SJSA1 (cell line): ENCODE results near the gene AP3M1. TPM values are rescaled to one million over a fixed set of nuclear protein-coding genes. Genes with fewer than 3 reads are reported as not detected.

Experiments used
- DNase-seq, 2 experiments: peaks; one replicate each; pipeline ENCODE4 v3.0.0-alpha.2; 2015 to 2020; ENCODE audit warnings: low spot score in 2 of 2, low read depth in 1 of 2
- H3K27ac ChIP-seq: fragments of 250-450 bp; sonication (Bioruptor Pico); 2 replicates; pipeline ENCODE4 v1.5.1; 2020; ENCODE audit warnings: mild to moderate bottlenecking, moderate library complexity
- H3K27me3 ChIP-seq: fragments of 250-450 bp; sonication (Bioruptor Pico); replicated peaks from 2 replicates; pipeline ENCODE4 v1.5.1; 2020; ENCODE audit warnings: mild to moderate bottlenecking, moderate library complexity
- H3K36me3 ChIP-seq: fragments of 250-450 bp; sonication (Bioruptor Pico); 2 replicates; pipeline ENCODE4 v1.5.1; 2020; ENCODE audit warnings: mild to moderate bottlenecking
- H3K4me1 ChIP-seq: fragments of 250-450 bp; sonication (Bioruptor Pico); replicated peaks from 2 replicates; pipeline ENCODE4 v1.6.1; 2021; ENCODE audit warnings: mild to moderate bottlenecking
- H3K4me3 ChIP-seq: fragments of 250-450 bp; sonication (Bioruptor Pico); 2 replicates; pipeline ENCODE4 v1.5.1; 2020; ENCODE audit warnings: mild to moderate bottlenecking
- H3K9me3 ChIP-seq: fragments of 250-450 bp; sonication (Bioruptor Pico); replicated peaks from 2 replicates; pipeline ENCODE4 v1.5.1; 2020; ENCODE audit warnings: mild to moderate bottlenecking
- total RNA-seq: library from RNA; depleted of rRNA; stranded (reverse); fragments of >200 nt; shearing (Covaris generic); gene quantifications from 2 replicates; pipeline ENCODE4 v1.2.3, GENCODE V29; 2014

The AP3M1 gene
- total RNA-seq, 1 experiment from 2014 or later: 38.8 TPM

- no peak for DNase-seq
- Histone ChIP-seq H3K4me1 (peaks cover 13% of the 10 kb centered on the region), H3K9me3 (no peaks in the 10 kb centered on the region), H3K27me3 (no peaks in the 10 kb centered on the region), H3K4me3 (no peak overlapping the region), H3K27ac (no peak overlapping the region), H3K36me3 (peaks cover 97% of the 10 kb centered on the region)
Measured at GRCh38 chr10:74094231-74094630, 56.4 kb downstream of the AP3M1 start.

DNA sequence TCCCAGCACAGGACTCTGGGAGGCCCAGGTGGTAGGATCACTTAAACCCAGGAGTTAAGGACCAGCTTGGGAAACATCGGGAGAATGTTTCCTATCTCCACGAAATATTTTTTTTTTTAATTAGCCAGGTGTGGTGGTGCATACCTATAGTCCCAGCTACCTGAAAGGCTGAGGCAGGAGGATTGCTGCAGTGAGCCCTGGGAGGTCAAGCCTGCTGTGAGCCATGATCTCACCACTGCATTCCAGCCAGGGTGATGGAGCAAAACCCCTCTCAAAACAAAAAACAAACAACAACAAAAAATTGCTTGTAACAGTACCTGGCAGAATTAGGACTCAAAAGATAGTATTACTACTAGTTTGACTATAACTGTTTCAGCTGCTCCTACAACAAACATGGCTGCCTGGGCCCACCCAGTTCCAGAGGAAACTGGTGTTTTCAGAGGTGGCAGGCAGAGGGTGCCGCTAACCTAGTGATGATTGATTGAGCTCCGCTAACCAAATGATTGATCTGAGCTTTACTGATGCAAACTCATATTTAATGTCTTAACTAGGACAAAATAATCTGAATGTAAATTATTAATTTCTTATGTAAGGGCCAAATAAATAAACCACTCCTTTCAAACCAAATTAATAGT is 57.0 kb downstream of the AP3M1 start:
- no peak for DNase-seq
- Histone ChIP-seq H3K27ac (no peak overlapping the region), H3K4me1 (peaks cover 13% of the 10 kb centered on the region), H3K4me3 (no peak overlapping the region), H3K36me3 (peaks cover 97% of the 10 kb centered on the region), H3K9me3 (no peaks in the 10 kb centered on the region), H3K27me3 (no peaks in the 10 kb centered on the region)

- no peaks in the 10 kb centered on the region for H3K9me3 ChIP-seq
- peaks cover 96% of the 10 kb centered on the region for H3K36me3 ChIP-seq
- peaks cover 13% of the 10 kb centered on the region for H3K4me1 ChIP-seq
- DNase-seq: peak in 1 of 2 experiments; percentile 36
- no peak overlapping the region for H3K4me3 ChIP-seq
- no peaks in the 10 kb centered on the region for H3K27me3 ChIP-seq
- no peak overlapping the region for H3K27ac ChIP-seq
Measured at GRCh38 chr10:74092372-74092771, 58.3 kb downstream of the AP3M1 start.

DNA sequence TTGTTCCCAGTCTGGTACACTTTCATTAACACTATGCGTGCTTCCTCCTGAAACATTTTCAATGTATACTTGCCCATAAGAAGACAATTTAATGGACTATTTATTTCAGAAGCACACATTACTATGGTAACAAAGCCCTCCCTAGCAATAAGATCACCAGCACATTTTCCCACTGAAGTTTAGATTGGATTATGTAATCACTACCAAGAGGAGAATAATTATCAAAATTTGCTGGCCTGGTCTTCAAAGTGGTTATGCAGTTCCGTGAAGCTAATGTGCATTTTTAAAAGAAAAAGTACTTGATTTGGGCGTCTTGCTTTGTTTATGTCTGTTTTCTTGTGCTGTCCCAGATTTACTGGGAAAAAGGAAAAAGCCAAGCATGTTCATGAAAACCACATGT is 61.9 kb downstream of the AP3M1 start:
- Histone ChIP-seq H3K4me1 (peaks cover 13% of the 10 kb centered on the region), H3K4me3 (no peak overlapping the region), H3K27me3 (no peaks in the 10 kb centered on the region), H3K9me3 (no peaks in the 10 kb centered on the region), H3K27ac (no peak overlapping the region), H3K36me3 (peaks cover 93% of the 10 kb centered on the region)
- DNase-seq: no peak

DNA sequence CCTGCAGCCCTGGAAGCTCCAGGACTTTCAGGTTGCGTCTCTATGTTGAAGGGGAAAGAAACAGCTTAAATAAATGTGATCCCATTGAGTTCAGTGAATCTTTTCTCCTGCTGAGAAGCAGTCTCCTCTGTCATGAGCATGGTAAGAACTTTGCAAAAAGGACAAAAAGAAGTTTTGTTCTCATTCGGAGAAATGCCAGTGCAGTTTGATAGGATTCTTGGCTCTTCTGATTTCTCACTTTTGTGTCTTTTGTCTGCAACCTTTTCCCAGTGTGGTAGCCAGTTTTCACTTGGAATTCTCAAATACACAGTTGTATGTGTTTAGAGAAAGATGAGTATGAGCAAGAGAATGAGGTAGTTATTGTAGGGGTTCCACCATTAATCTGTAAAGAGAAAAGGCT is 64.3 kb downstream of the AP3M1 start:
- Histone ChIP-seq H3K4me1 (0 out of 2 replicates have a peak, but pooled peaks cover 2% of the 10 kb centered on the region), H3K27ac (no peak overlapping the region), H3K36me3 (peaks cover 96% of the 10 kb centered on the region), H3K4me3 (no peak overlapping the region), H3K27me3 (no peaks in the 10 kb centered on the region), H3K9me3 (no peaks in the 10 kb centered on the region)
- no peak for DNase-seq

DNA sequence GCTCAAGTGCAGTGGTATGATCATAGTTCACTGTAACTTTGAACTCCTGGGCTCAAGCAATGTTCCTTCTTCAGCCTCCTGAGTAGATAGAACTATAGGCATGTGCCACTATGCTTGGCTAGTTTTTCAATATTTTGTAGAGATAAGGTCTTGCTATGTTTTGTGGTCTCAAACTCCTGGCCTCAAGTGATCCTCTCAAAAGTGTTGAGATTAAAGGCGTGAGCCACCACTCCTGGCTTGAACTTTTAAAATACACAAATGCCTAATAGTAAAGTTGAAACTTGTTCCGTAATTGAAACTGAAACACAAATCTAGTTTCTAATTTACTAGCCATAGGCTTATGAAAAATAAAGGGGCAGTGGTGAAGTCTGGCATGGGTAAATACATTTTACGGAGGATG is 65.7 kb downstream of the AP3M1 start:
- H3K36me3 ChIP-seq: peaks cover 95% of the 10 kb centered on the region
- no peaks in the 10 kb centered on the region for H3K27me3 ChIP-seq
- no peak for DNase-seq
- H3K4me3 ChIP-seq: no peak overlapping the region
- peaks cover 13% of the 10 kb centered on the region for H3K4me1 ChIP-seq
- no peaks in the 10 kb centered on the region for H3K9me3 ChIP-seq
- H3K27ac ChIP-seq: no peak overlapping the region

- DNase-seq: no peak
- Histone ChIP-seq H3K4me3 (no peak overlapping the region), H3K36me3 (peaks cover 83% of the 10 kb centered on the region)
Measured at GRCh38 chr10:74083304-74083703, 67.3 kb downstream of the AP3M1 start.

GRCh38 chr10:74081941-74082718 is 68.5 kb downstream of the AP3M1 start:
- Histone ChIP-seq H3K27me3 (no peaks in the 10 kb centered on the region), H3K27ac (no peak overlapping the region), H3K9me3 (no peaks in the 10 kb centered on the region), H3K4me3 (no peak overlapping the region), H3K4me1 (peaks cover 41% of the 10 kb centered on the region), H3K36me3 (peaks cover 80% of the 10 kb centered on the region)
- DNase-seq: no peak

More at GRCh38 chr10:74083304-74083703, 67.3 kb downstream of the AP3M1 start:
- Histone ChIP-seq H3K9me3 (no peaks in the 10 kb centered on the region), H3K27me3 (no peaks in the 10 kb centered on the region), H3K4me1 (peaks cover 29% of the 10 kb centered on the region), H3K27ac (no peak overlapping the region)

DNA sequence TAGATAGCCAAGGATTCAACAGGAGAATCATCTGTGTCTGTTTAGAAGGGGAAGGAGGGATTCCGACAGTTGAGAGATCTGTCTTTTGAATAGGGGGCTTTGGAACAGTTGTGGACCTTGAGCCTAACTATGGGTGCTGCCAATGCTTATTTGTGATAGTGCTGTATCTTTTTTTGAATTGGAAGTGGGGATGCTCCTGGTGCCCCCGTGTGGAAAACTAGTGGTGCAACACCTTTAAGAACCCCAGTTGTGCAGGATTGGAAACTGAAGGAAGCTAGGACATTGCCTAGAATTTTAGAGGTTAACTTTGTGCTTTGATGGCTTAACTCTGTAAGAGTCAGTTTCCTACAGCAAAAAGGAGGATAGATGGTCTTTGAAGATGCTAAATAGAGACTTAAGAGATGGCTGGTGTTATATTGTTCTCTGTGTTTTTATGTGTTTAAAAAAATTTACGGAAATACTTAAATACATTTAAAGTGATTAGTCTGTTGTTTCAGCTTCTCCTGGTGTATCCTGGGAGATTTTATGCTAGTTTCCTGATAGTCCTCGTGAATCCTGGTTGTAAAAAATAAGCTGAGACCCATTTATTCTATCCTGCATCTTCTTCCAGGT is 69.3 kb downstream of the AP3M1 start:
- 0 out of 2 replicates have a peak overlapping the region, but pooled peaks have one; percentile 74 for H3K27ac ChIP-seq
- H3K36me3 ChIP-seq: peaks cover 81% of the 10 kb centered on the region
- H3K9me3 ChIP-seq: no peaks in the 10 kb centered on the region
- peak in 1 of 2 experiments; percentile 48 for DNase-seq
- no peak overlapping the region for H3K4me3 ChIP-seq
- peaks cover 49% of the 10 kb centered on the region for H3K4me1 ChIP-seq
- H3K27me3 ChIP-seq: no peaks in the 10 kb centered on the region

DNA sequence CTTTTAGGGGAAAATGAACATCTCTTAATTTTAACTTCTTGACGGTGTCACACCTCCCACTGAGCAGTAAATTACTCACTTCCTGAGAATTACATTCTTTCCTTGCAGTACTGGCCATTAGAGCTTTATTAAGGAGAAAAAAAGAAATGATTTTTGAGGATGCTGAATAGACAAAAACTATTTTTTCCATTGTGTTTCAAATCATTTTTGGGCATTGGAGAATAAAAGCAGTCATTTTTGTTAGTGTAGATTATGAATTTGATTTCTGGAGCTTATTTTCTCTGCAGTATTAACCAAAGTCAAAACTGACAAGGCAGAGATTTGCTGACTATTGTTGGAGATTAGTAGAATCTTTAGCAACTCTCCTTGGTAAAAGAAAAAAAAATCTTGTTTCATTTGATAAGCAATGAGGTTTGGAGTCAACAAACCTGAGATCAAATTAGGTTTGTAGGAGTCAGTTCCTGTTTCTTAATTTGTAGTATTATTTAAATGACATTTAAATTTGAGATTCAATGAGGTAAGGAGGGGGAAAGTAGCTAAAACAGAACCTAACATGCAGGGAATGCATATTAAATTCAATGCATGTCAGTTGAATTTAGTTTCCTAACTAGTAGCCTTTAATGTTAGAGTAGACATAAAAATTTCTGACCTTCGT is 70.6 kb downstream of the AP3M1 start:
- DNase-seq: peak in 1 of 2 experiments; percentile 73
- Histone ChIP-seq H3K4me3 (no peak overlapping the region), H3K9me3 (no peaks in the 10 kb centered on the region), H3K27ac (peak overlapping the region; percentile 74), H3K36me3 (peaks cover 81% of the 10 kb centered on the region), H3K4me1 (peaks cover 53% of the 10 kb centered on the region), H3K27me3 (no peaks in the 10 kb centered on the region)

DNA sequence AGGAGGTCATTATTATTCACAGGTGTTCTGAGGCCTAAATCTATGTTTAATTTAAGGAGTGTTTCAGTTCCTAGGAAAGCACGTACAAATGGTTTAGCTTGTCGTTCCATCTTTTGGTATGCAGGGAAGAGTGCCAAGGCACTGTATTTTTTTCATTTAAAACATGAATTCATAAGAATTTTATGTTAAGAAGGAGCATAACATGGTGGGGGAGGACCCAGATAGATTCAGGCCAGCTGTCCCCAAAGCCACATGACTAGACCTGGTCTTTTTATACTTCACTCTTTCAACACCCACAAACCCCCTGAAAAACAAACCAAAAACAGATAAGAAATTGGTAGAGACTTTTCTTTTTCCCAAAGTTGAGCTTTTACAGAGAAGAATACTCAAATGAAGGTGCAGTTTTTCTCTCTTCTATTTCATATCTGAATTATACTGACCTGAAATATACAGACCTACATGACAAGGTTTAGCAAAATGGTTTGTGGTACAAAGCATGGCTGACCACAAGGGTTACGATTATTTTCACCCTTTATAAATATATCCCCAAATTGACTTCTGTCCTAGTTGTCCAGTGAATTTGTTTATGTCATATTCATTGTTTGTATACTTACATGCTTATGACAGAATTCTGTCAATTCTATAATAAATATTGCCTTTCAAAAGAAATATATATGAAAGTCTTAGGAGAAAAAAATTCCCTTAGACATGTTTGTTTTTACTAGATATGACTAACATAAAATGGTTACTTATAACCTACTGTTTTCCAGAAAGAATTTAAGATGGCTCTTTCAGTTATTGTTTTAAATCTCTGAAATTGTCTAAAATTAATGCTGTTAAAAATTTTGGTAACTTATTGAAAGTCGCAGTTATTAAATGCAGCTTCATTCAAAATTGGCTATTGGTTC is 71.3 kb downstream of the AP3M1 start:
- H3K4me3 ChIP-seq: no peak overlapping the region
- peak overlapping the region; percentile 74 for H3K27ac ChIP-seq
- no peaks in the 10 kb centered on the region for H3K9me3 ChIP-seq
- peaks cover 53% of the 10 kb centered on the region for H3K4me1 ChIP-seq
- no peaks in the 10 kb centered on the region for H3K27me3 ChIP-seq
- DNase-seq: peak in 1 of 2 experiments; percentile 76
- peaks cover 81% of the 10 kb centered on the region for H3K36me3 ChIP-seq

DNA sequence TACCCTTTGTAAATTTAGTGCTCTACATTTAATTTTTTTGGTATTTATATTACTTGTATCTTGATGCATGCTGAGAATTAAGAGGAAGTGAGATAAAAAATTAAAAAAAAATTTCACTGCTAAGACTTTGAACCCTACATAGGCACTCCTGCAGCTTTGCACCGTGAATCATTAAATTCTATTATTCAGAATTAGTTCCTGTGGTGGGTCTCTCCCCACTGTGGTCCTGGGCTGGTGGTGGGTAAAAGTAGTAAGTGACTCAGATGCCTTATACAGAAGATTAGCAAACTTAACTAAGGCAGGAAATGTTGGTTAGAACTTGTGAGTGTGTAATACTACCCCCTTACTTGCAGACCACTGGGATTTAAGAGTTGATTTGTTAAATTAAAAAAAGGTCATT is 72.6 kb downstream of the AP3M1 start:
- DNase-seq: peak; percentile 66 to 72
- no peak overlapping the region for H3K4me3 ChIP-seq
- no peaks in the 10 kb centered on the region for H3K27me3 ChIP-seq
- H3K27ac ChIP-seq: peak overlapping the region; percentile 74; the same call in 1 of the 2 replicates
- peaks cover 81% of the 10 kb centered on the region for H3K36me3 ChIP-seq
- no peaks in the 10 kb centered on the region for H3K9me3 ChIP-seq
- H3K4me1 ChIP-seq: peaks cover 61% of the 10 kb centered on the region

DNA sequence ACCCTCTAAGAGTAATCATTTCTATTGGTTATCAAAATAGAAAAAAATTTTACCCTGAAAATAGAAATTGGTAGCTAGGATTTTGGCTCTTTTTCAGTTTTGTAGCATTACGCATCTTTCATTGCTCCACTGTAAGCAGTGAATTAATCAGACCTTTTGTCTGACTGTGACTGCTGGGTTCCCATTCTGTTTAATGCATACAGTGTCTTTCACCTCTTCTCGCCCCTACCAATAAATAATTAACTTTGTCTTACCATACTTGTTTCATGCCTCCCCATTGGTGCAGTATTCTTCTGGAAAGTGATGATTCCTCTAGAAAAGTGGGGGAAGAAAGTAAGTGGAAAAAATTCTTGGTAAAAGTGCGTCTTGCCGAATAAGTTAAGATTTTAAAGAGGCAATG is 73.2 kb downstream of the AP3M1 start:
- Histone ChIP-seq H3K4me1 (peaks cover 62% of the 10 kb centered on the region), H3K9me3 (no peaks in the 10 kb centered on the region), H3K27me3 (no peaks in the 10 kb centered on the region), H3K4me3 (no peak overlapping the region), H3K36me3 (peaks cover 81% of the 10 kb centered on the region), H3K27ac (no peak overlapping the region)
- DNase-seq: no peak
